Smooth muscle cell of the brain vasculature (primary cell): ENCODE data around the gene HSDL1.

Experiments used
- DNase-seq: peaks from one replicate; pipeline ENCODE4 v3.0.0-alpha.2; 2012; ENCODE audit warnings: low read depth, low spot score

The HSDL1 gene

GRCh38 chr16:84082110-84082509 is 62.9 kb downstream of the HSDL1 start:
- no peak for DNase-seq

- DNase-seq: no peak
Observed at GRCh38 chr16:84081446-84081989, 63.5 kb downstream of the HSDL1 start.

- DNase-seq: no peak
Observed at GRCh38 chr16:84080813-84081212, 64.2 kb downstream of the HSDL1 start.

GRCh38 chr16:84080378-84080777 is 64.6 kb downstream of the HSDL1 start:
- no peak for DNase-seq

- DNase-seq: no peak
Observed at GRCh38 chr16:84079664-84080063, 65.3 kb downstream of the HSDL1 start.

DNA sequence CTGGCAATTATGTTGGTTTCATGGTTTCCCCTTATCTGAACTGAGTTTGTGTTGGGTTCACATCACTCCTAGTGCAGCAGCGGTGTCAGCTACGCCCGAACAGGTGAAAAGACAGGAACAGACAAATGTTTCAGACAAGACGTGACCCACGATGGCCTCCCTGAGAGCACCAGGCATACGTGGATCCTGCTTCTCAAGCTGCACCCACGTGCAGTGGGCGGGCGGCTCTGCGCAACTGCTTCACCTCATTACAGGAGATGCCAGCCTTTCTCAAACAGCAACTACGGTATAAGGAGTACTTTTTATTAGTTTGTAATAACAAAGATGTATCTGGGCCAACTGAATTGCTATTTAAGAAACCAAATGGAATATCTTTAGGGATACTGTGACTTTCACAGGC is 69.6 kb downstream of the HSDL1 start:
- DNase-seq: no peak

DNA sequence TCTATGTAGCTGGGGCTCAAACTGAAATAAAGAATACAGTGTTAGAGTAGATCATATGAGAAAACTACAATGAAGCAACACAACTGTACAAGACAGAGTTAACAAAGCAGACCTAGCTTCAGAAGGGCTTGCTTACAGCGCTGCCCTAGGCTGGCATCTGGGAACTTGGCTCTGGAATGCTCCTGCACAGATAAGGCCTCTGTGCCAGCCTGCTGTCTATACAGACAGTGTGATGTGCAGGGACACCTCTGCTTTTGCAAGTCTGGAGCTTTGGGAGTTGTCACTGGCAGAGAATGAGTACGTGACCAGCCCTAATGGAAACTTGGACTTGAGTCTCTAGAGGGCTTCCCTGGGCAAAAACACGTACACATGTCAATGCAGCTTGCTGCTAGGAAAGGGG is 70.3 kb downstream of the HSDL1 start:
- DNase-seq: no peak
